Activated T-helper 2 cell treated with anti-CD3 and anti-CD28 coated beads, Interferon-gamma antibody, Interleukin-2, Interleukin-4, amounts not matched to agents 10 μg/mL and 5 μg/mL and 100 μg/mL, durations not matched to agents 14 hours and 24 hours and 36 hours (primary cell): Measurements from ENCODE around the gene SELENOS. TPM values are rescaled to one million over a fixed set of nuclear protein-coding genes. Genes with fewer than 3 reads are reported as not detected.

Experiments used
- DNase-seq: peaks from one replicate; pipeline ENCODE4 v3.0.0; 2021; ENCODE audit warnings: low spot score
- H3K27ac Mint-ChIP-seq: one replicate; pipeline ENCODE4 v1.8.0; 2021; ENCODE audit warnings: mixed read lengths
- H3K27me3 Mint-ChIP-seq: one replicate; pipeline ENCODE4 v1.8.0; 2021; ENCODE audit warnings: low read depth, mixed read lengths
- H3K36me3 Mint-ChIP-seq: one replicate; pipeline ENCODE4 v1.8.0; 2021; ENCODE audit warnings: low read depth, mixed read lengths
- H3K4me1 Mint-ChIP-seq: one replicate; pipeline ENCODE4 v1.8.0; 2021; ENCODE audit warnings: low read depth, mixed read lengths
- H3K4me3 Mint-ChIP-seq: one replicate; pipeline ENCODE4 v1.8.0; 2021; ENCODE audit warnings: low read depth, mild to moderate bottlenecking, moderate library complexity, mixed read lengths
- H3K9me3 Mint-ChIP-seq: one replicate; pipeline ENCODE4 v1.8.0; 2021; ENCODE audit warnings: mixed read lengths
- intact Hi-C: fragments of 100-400 bp; cut with micrococcal nuclease; formaldehyde crosslinking; loops from one replicate; pipeline ENCODE4 v1.15.1; 2023
- total RNA-seq: library from RNA; stranded (reverse); gene quantifications from 2 replicates; pipeline ENCODE4 v1.2.3, GENCODE V29; 2022

The SELENOS gene
- total RNA-seq, result 39.2 and 40.5 TPM in 2 replicates

- intact Hi-C loops, result loop anchor here (2.0 kb wide), 1 partner anchor 18 kb away; the partner anchor contains the start of gene SNRPA1
- H3K27me3 Mint-ChIP-seq, result no peaks in the 10 kb centered on the region
- H3K27ac Mint-ChIP-seq, result peak within 1 kb of the TSS; percentile 92
- H3K4me3 Mint-ChIP-seq, result peak within 1 kb of the TSS; percentile 99
- peaks cover 24% of the 10 kb centered on the region for H3K4me1 Mint-ChIP-seq
- no peaks in the 10 kb centered on the region for H3K9me3 Mint-ChIP-seq
- DNase-seq, result peak; percentile 85
- peaks cover 67% of the 10 kb centered on the region for H3K36me3 Mint-ChIP-seq
Measured at GRCh38 chr15:101277038-101277822, at the start of gene SELENOS. SELENOS (minus strand) TSS chr15:101277485; CDS start chr15:101277417, 68 bp downstream.

- Mint-ChIP-seq H3K27ac (no peak overlapping the region), H3K4me3 (no peak overlapping the region), H3K27me3 (peaks cover 14% of the 10 kb centered on the region), H3K9me3 (no peaks in the 10 kb centered on the region), H3K36me3 (no peaks in the 10 kb centered on the region), H3K4me1 (no peaks in the 10 kb centered on the region)
- DNase-seq, result no peak
- intact Hi-C loops, result no loop called here
Measured at GRCh38 chr15:101326462-101327146, 49.3 kb upstream of the SELENOS start.

GRCh38 chr15:101326026-101326315 lies 48.7 kb upstream of the SELENOS start:
- no peak overlapping the region for H3K4me3 Mint-ChIP-seq
- intact Hi-C loops, result no loop called here
- H3K4me1 Mint-ChIP-seq, result peaks cover 4% of the 10 kb centered on the region
- no peak overlapping the region for H3K27ac Mint-ChIP-seq
- no peak for DNase-seq
- peaks cover 14% of the 10 kb centered on the region for H3K27me3 Mint-ChIP-seq
- H3K36me3 Mint-ChIP-seq, result no peaks in the 10 kb centered on the region
- no peaks in the 10 kb centered on the region for H3K9me3 Mint-ChIP-seq

- Mint-ChIP-seq H3K4me1 (peaks cover 8% of the 10 kb centered on the region), H3K9me3 (no peaks in the 10 kb centered on the region), H3K27me3 (peaks cover 12% of the 10 kb centered on the region), H3K27ac (no peak overlapping the region), H3K36me3 (no peaks in the 10 kb centered on the region), H3K4me3 (no peak overlapping the region)
- intact Hi-C loops, result no loop called here
- no peak for DNase-seq
Measured at GRCh38 chr15:101325263-101326025, 48.2 kb upstream of the SELENOS start.

GRCh38 chr15:101324524-101325177 lies 47.4 kb upstream of the SELENOS start:
- no peak for DNase-seq
- Mint-ChIP-seq H3K4me1 (peaks cover 14% of the 10 kb centered on the region), H3K27ac (no peak overlapping the region), H3K9me3 (no peaks in the 10 kb centered on the region), H3K27me3 (peaks cover 6% of the 10 kb centered on the region), H3K36me3 (no peaks in the 10 kb centered on the region), H3K4me3 (no peak overlapping the region)
- intact Hi-C loops, result no loop called here

GRCh38 chr15:101323793-101324523 lies 46.7 kb upstream of the SELENOS start:
- H3K27ac Mint-ChIP-seq, result no peak overlapping the region
- intact Hi-C loops, result no loop called here
- H3K4me1 Mint-ChIP-seq, result peaks cover 14% of the 10 kb centered on the region
- H3K36me3 Mint-ChIP-seq, result no peaks in the 10 kb centered on the region
- no peak overlapping the region for H3K4me3 Mint-ChIP-seq
- peaks cover 6% of the 10 kb centered on the region for H3K27me3 Mint-ChIP-seq
- DNase-seq, result no peak
- no peaks in the 10 kb centered on the region for H3K9me3 Mint-ChIP-seq

GRCh38 chr15:101322854-101323477 lies 45.7 kb upstream of the SELENOS start:
- intact Hi-C loops, result no loop called here
- no peaks in the 10 kb centered on the region for H3K36me3 Mint-ChIP-seq
- DNase-seq, result no peak
- no peak overlapping the region for H3K27ac Mint-ChIP-seq
- peaks cover 14% of the 10 kb centered on the region for H3K4me1 Mint-ChIP-seq
- peaks cover 3% of the 10 kb centered on the region for H3K27me3 Mint-ChIP-seq
- no peaks in the 10 kb centered on the region for H3K9me3 Mint-ChIP-seq
- no peak overlapping the region for H3K4me3 Mint-ChIP-seq

- Mint-ChIP-seq H3K4me3 (no peak overlapping the region), H3K4me1 (peaks cover 14% of the 10 kb centered on the region), H3K36me3 (no peaks in the 10 kb centered on the region), H3K9me3 (no peaks in the 10 kb centered on the region), H3K27ac (no peak overlapping the region), H3K27me3 (no peaks in the 10 kb centered on the region)
- no peak for DNase-seq
- intact Hi-C loops, result no loop called here
Measured at GRCh38 chr15:101322016-101322695, 44.9 kb upstream of the SELENOS start.

GRCh38 chr15:101320501-101321052 lies 43.3 kb upstream of the SELENOS start:
- Mint-ChIP-seq H3K27ac (peak overlapping the region; percentile 45), H3K9me3 (no peaks in the 10 kb centered on the region), H3K36me3 (no peaks in the 10 kb centered on the region), H3K27me3 (no peaks in the 10 kb centered on the region), H3K4me3 (peak overlapping the region; percentile 67), H3K4me1 (peaks cover 14% of the 10 kb centered on the region)
- DNase-seq, result peak; percentile 61
- intact Hi-C loops, result loop anchor here (2.0 kb wide), 1 partner anchor 24 kb away; no protein-coding TSS in a partner anchor

GRCh38 chr15:101318839-101319238 lies 41.6 kb upstream of the SELENOS start:
- H3K27ac Mint-ChIP-seq, result no peak overlapping the region
- H3K27me3 Mint-ChIP-seq, result no peaks in the 10 kb centered on the region
- no peak for DNase-seq
- H3K36me3 Mint-ChIP-seq, result no peaks in the 10 kb centered on the region
- no peak overlapping the region for H3K4me3 Mint-ChIP-seq
- intact Hi-C loops, result no loop called here
- H3K9me3 Mint-ChIP-seq, result no peaks in the 10 kb centered on the region
- H3K4me1 Mint-ChIP-seq, result peaks cover 14% of the 10 kb centered on the region

GRCh38 chr15:101318147-101318819 lies 41.0 kb upstream of the SELENOS start:
- intact Hi-C loops, result no loop called here
- DNase-seq, result no peak
- Mint-ChIP-seq H3K27ac (no peak overlapping the region), H3K4me1 (peaks cover 14% of the 10 kb centered on the region), H3K9me3 (no peaks in the 10 kb centered on the region), H3K36me3 (no peaks in the 10 kb centered on the region), H3K4me3 (no peak overlapping the region), H3K27me3 (no peaks in the 10 kb centered on the region)
